Body of pancreas (tissue), 4 donors: ENCODE measurements around the gene CSKMT.

Experiments
- POLR2A ChIP-seq, 3 donors: fragments of 450-650 bp; IDR thresholded peaks; one replicate each; pipeline ENCODE4 v1.6.1; 2016; ENCODE audit warnings: antibody characterized with exemption in 3 of 3, mild to moderate bottlenecking in 2 of 3
- TF ChIP-seq, protein P1 (sequence below), 7 experiments: fragments of 450-650 bp in 4 of 7; fragments of 200-600 bp in 3 of 7; sonication (generic) in 3 of 7; IDR thresholded peaks; one replicate each; pipeline ENCODE4 v1.5.1; 2016 to 2019; ENCODE audit warnings: antibody characterized with exemption in 7 of 7

DNA sequence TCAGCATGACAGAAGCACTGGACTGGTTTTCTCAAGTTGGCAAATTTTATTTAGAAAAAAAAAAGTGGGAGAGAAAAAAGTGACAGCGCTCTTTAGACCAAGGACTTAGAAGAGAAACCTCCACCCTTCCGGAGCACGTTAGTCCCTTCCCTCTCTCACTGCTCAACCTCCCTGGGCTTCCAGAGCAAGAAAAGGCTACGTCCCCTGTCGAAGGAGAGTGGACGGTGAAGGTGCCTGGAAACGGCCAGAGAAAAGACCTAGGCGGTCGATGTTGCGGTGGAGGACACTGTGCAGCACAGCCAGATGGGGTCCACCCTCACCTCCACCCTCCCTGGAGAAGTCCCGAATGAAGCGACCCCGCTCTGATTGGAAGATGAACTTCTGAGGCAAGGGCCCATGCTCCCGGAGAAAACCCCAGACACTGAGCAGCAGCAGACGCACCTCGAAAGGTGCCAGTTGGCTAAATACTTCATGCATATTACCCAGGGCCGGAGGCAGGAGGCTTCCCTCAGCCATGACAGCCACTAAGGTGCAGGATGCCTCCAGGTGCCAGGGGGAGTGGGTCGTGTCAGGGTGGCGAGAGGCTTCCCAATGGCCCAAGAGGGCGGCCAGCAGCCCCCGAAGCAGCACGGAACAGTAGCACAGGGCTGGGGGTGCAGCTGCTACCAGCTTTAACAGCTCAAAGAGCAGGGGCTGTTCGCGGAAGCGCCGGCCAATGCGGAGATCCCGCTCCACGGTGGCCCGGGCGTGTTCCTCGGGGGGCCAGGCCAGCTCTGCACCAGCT, 18.1 kb upstream of the CSKMT start:
- TF ChIP-seq, protein P1, sequence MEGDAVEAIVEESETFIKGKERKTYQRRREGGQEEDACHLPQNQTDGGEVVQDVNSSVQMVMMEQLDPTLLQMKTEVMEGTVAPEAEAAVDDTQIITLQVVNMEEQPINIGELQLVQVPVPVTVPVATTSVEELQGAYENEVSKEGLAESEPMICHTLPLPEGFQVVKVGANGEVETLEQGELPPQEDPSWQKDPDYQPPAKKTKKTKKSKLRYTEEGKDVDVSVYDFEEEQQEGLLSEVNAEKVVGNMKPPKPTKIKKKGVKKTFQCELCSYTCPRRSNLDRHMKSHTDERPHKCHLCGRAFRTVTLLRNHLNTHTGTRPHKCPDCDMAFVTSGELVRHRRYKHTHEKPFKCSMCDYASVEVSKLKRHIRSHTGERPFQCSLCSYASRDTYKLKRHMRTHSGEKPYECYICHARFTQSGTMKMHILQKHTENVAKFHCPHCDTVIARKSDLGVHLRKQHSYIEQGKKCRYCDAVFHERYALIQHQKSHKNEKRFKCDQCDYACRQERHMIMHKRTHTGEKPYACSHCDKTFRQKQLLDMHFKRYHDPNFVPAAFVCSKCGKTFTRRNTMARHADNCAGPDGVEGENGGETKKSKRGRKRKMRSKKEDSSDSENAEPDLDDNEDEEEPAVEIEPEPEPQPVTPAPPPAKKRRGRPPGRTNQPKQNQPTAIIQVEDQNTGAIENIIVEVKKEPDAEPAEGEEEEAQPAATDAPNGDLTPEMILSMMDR (IDR thresholded peaks at IDR 0.05): no peak
- no peak for TF ChIP-seq POLR2A (IDR thresholded peaks at IDR 0.05)
